GM12892 (cell line): ENCODE data around the gene MIS12.

Experiments used
- POLR2A ChIP-seq: IDR thresholded peaks from 2 replicates; pipeline ENCODE4 v1.6.1; 2011; ENCODE audit warnings: low read depth, low read length, control low read depth
- POLR2AphosphoS5 ChIP-seq: IDR thresholded peaks from 2 replicates; pipeline ENCODE4 v1.6.1; 2011; ENCODE audit warnings: low read depth, low read length, control low read depth

DNA sequence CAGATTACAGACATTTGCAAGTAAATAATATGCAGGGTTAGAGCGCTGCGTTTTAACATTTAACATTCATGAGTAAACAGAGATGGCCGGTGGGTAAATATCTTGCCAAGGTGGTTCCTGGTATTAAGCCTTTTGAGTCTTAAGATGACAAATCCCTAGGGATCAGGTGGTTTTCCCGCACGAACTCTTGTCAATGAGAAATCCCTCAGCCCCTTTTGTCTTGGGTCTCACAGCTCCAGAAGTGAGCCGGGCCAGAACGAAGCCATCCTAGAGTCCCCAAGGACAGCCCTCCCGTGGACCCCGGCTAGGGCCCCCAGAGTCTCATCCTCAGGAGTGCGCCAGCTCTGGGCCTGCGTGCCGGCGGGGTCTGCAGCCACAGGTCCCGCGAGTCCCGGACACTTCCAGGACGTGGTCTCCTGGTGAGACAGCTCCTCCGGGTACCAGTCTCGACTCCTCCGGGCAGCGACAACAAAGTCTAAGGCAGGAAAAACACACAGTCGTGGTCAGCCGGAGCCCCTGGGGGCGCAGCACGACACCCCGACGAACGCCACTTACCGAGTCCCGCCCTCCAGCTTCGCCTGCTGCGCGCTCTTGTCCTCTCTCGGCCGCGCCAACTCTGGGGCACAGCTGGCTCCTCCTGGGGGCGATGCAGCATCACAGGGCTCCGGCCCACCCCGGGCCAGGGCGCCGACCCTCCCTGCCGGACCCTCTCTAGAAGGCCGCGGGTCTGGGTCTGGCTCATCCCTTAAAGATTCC is 13.3 kb downstream of the MIS12 start:
- no peak for TF ChIP-seq POLR2A
- TF ChIP-seq POLR2AphosphoS5 = no peak
